ENCODE data around the gene NDUFA12.
A peak's percentile ranks its signal among the peaks of the same experiment; 100 is the strongest.

NDUFA12 gene

GRCh38 chr12:95003213-95003920 lies at the start of gene NDUFA12:
Gene NDUFA12 (minus strand): TSS chr12:95003697. CDS start chr12:95003680, 17 bp downstream.
- peaks cover 0 to 14% (median 6%) of the 10 kb centered on the region in 3 donors for H3K36me3 ChIP-seq
- H3K4me1 ChIP-seq, result peaks cover 0 to 33% (median 4%) of the 10 kb centered on the region in 4 donors
- H3K27me3 ChIP-seq, result no peaks in the 10 kb centered on the region
- no peak for TF ChIP-seq CTCF (IDR thresholded peaks at IDR 0.05)
- intact Hi-C loops (cut with DNase I; ENCODE audit: low total_unique reads), result no loop called here
- peaks cover 4 to 11% (median 8%) of the 10 kb centered on the region in 3 donors for H3K9me3 ChIP-seq
- H3K27ac ChIP-seq, result peak within 1 kb of the TSS; percentile 76 to 79
- H3K4me3 ChIP-seq, result peak within 1 kb of the TSS; percentile 69 to 75
- peak; percentile 94 to 96 for DNase-seq

GRCh38 chr12:95051241-95051640 lies 47.7 kb upstream of the NDUFA12 start:
- DNase-seq, result no peak
- Histone ChIP-seq H3K4me3 (no peak overlapping the region), H3K27me3 (no peaks in the 10 kb centered on the region), H3K9me3 (no peaks in the 10 kb centered on the region), H3K27ac (no peak overlapping the region), H3K4me1 (no peaks in the 10 kb centered on the region), H3K36me3 (peaks cover 51 to 73% (median 67%) of the 10 kb centered on the region in 3 donors)
- intact Hi-C loops (cut with DNase I; ENCODE audit: low total_unique reads), result no loop called here
- no peak for TF ChIP-seq CTCF (IDR thresholded peaks at IDR 0.05)

GRCh38 chr12:95037906-95038305 lies 34.4 kb upstream of the NDUFA12 start:
- peaks cover 24 to 69% (median 35%) of the 10 kb centered on the region in 3 donors for H3K36me3 ChIP-seq
- no peak for TF ChIP-seq CTCF (IDR thresholded peaks at IDR 0.05)
- no peaks in the 10 kb centered on the region for H3K27me3 ChIP-seq
- no peaks in the 10 kb centered on the region for H3K9me3 ChIP-seq
- intact Hi-C loops (cut with DNase I; ENCODE audit: low total_unique reads), result no loop called here
- H3K4me1 ChIP-seq, result no peaks in the 10 kb centered on the region
- H3K4me3 ChIP-seq, result no peak overlapping the region
- no peak for DNase-seq
- H3K27ac ChIP-seq, result no peak overlapping the region

GRCh38 chr12:95034750-95035149 lies 31.3 kb upstream of the NDUFA12 start:
- no peak for DNase-seq
- Histone ChIP-seq H3K9me3 (no peaks in the 10 kb centered on the region), H3K27me3 (no peaks in the 10 kb centered on the region), H3K27ac (no peak overlapping the region), H3K36me3 (peaks cover 31 to 70% (median 35%) of the 10 kb centered on the region in 3 donors), H3K4me1 (no peaks in the 10 kb centered on the region), H3K4me3 (no peak overlapping the region)
- no peak for TF ChIP-seq CTCF (IDR thresholded peaks at IDR 0.05)
- intact Hi-C loops (cut with DNase I; ENCODE audit: low total_unique reads), result no loop called here

- TF ChIP-seq CTCF (IDR thresholded peaks at IDR 0.05), result no peak
- H3K4me1 ChIP-seq, result no peaks in the 10 kb centered on the region
- H3K9me3 ChIP-seq, result no peaks in the 10 kb centered on the region
- intact Hi-C loops (cut with DNase I; ENCODE audit: low total_unique reads), result no loop called here
- H3K4me3 ChIP-seq, result no peak overlapping the region
- no peak for DNase-seq
- H3K27ac ChIP-seq, result no peak overlapping the region
- H3K27me3 ChIP-seq, result no peaks in the 10 kb centered on the region
- H3K36me3 ChIP-seq, result peaks cover 21 to 45% (median 32%) of the 10 kb centered on the region in 3 donors
Measured at GRCh38 chr12:95022477-95022876, 19.0 kb upstream of the NDUFA12 start.
